ENCODE measurements around the gene SEC14L1.
"Not testable (repeated sequence)": the region's sequence is repeated elsewhere in the genome, so short reads cannot be mapped to it uniquely, and the experiment has no call there.

Gene SEC14L1

GRCh38 chr17:77140166-77140877 is 447 bp upstream of the SEC14L1 start:
- in situ Hi-C loops (cut with MboI; ENCODE audit: low sequenced_read_pairs): no loop called here

- in situ Hi-C loops (cut with MboI; ENCODE audit: low sequenced_read_pairs): no loop called here
Measured at GRCh38 chr17:77141846-77142449, 1.2 kb downstream of the SEC14L1 start.

GRCh38 chr17:77142689-77143088 is 1.9 kb downstream of the SEC14L1 start:
- in situ Hi-C loops (cut with MboI; ENCODE audit: low sequenced_read_pairs): no loop called here

- in situ Hi-C loops (cut with MboI; ENCODE audit: low sequenced_read_pairs): no loop called here
Measured at GRCh38 chr17:77143306-77143705, 2.5 kb downstream of the SEC14L1 start.

- in situ Hi-C loops (cut with MboI; ENCODE audit: low sequenced_read_pairs): no loop called here
Measured at GRCh38 chr17:77144227-77144626, 3.5 kb downstream of the SEC14L1 start.

- in situ Hi-C loops (cut with MboI; ENCODE audit: low sequenced_read_pairs): no loop called here
Measured at GRCh38 chr17:77145224-77145611, 4.4 kb downstream of the SEC14L1 start.

GRCh38 chr17:77145612-77146245 is 5.0 kb downstream of the SEC14L1 start:
- in situ Hi-C loops (cut with MboI; ENCODE audit: low sequenced_read_pairs): no loop called here

- in situ Hi-C loops (cut with MboI; ENCODE audit: low sequenced_read_pairs): no loop called here
Measured at GRCh38 chr17:77146246-77146632, 5.5 kb downstream of the SEC14L1 start.

GRCh38 chr17:77146882-77147281 is 6.1 kb downstream of the SEC14L1 start:
- in situ Hi-C loops (cut with MboI; ENCODE audit: low sequenced_read_pairs): no loop called here

- in situ Hi-C loops (cut with MboI; ENCODE audit: low sequenced_read_pairs): no loop called here
Measured at GRCh38 chr17:77147357-77147801, 6.6 kb downstream of the SEC14L1 start.

- in situ Hi-C loops (cut with MboI; ENCODE audit: low sequenced_read_pairs): no loop called here
Measured at GRCh38 chr17:77148077-77148939, 7.5 kb downstream of the SEC14L1 start.

GRCh38 chr17:77148940-77149510 is 8.3 kb downstream of the SEC14L1 start:
- in situ Hi-C loops (cut with MboI; ENCODE audit: low sequenced_read_pairs): no loop called here

GRCh38 chr17:77150196-77150595 is 9.4 kb downstream of the SEC14L1 start:
- in situ Hi-C loops (cut with MboI; ENCODE audit: low sequenced_read_pairs): no loop called here

- in situ Hi-C loops (cut with MboI; ENCODE audit: low sequenced_read_pairs): no loop called here
Measured at GRCh38 chr17:77151186-77151585, 10.4 kb downstream of the SEC14L1 start.

GRCh38 chr17:77152056-77152455 is 11.3 kb downstream of the SEC14L1 start:
- in situ Hi-C loops (cut with MboI; ENCODE audit: low sequenced_read_pairs): not testable (repeated sequence)

GRCh38 chr17:77153472-77153871 is 12.7 kb downstream of the SEC14L1 start:
- in situ Hi-C loops (cut with MboI; ENCODE audit: low sequenced_read_pairs): no loop called here

GRCh38 chr17:77153999-77154586 is 13.3 kb downstream of the SEC14L1 start:
- in situ Hi-C loops (cut with MboI; ENCODE audit: low sequenced_read_pairs): no loop called here

- in situ Hi-C loops (cut with MboI; ENCODE audit: low sequenced_read_pairs): no loop called here
Measured at GRCh38 chr17:77155125-77155524, 14.4 kb downstream of the SEC14L1 start.

- in situ Hi-C loops (cut with MboI; ENCODE audit: low sequenced_read_pairs): not testable (repeated sequence)
Measured at GRCh38 chr17:77157766-77158165, 17.0 kb downstream of the SEC14L1 start.

- in situ Hi-C loops (cut with MboI; ENCODE audit: low sequenced_read_pairs): no loop called here
Measured at GRCh38 chr17:77160091-77160874, 19.5 kb downstream of the SEC14L1 start.
